ENCODE data around the gene HES5.

The HES5 gene

DNA sequence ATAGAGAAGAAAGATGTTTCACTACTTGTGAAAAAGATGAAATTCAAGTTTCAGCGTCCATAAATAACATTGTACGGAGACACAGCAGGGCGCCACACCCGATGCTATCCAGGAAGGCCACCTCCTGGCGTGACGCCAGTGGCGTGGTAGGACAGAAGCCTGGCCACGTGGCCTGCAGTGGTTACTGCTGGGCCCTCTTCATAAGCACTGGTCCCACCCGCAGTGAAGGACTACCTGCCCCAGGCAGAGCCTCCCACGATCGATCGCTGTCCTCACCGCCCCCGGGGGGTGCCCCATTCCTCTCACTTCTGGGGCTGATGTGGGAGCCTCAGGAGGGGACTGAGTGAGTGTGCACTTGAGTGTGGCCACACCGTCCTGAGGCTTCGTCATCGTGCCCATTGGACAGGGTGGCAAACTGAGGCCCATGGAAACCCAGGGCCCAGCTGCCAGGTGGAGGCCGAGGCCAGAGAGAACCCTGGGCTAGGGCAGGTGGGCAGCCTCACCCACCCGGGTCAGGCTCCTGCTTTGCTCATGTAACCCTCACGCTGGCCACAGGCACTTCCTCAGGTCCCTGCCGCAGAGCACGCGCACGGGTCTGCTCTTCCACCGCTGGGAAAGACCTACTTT is 11.7 kb upstream of the HES5 start:
- POLR2A ChIA-PET, result interaction anchor here (0.6 kb wide), 1 partner anchor 915 kb away, joined by 3 read pairs; no protein-coding TSS in a partner anchor
- no peak for DNase-seq (ENCODE audit: low read depth, low spot score)
- CTCF ChIA-PET, result interaction anchor here (8.6 kb wide), 1 partner anchor 124 kb away, joined by 138 read pairs; no protein-coding TSS in a partner anchor
- no peak overlapping the region for H3K4me3 ChIP-seq (ENCODE audit: low read depth, low read length)
- TF ChIP-seq, protein P1, sequence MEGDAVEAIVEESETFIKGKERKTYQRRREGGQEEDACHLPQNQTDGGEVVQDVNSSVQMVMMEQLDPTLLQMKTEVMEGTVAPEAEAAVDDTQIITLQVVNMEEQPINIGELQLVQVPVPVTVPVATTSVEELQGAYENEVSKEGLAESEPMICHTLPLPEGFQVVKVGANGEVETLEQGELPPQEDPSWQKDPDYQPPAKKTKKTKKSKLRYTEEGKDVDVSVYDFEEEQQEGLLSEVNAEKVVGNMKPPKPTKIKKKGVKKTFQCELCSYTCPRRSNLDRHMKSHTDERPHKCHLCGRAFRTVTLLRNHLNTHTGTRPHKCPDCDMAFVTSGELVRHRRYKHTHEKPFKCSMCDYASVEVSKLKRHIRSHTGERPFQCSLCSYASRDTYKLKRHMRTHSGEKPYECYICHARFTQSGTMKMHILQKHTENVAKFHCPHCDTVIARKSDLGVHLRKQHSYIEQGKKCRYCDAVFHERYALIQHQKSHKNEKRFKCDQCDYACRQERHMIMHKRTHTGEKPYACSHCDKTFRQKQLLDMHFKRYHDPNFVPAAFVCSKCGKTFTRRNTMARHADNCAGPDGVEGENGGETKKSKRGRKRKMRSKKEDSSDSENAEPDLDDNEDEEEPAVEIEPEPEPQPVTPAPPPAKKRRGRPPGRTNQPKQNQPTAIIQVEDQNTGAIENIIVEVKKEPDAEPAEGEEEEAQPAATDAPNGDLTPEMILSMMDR (IDR thresholded peaks at IDR 0.05; ENCODE audit: insufficient read depth, low read length, missing control alignments), result no peak

DNA sequence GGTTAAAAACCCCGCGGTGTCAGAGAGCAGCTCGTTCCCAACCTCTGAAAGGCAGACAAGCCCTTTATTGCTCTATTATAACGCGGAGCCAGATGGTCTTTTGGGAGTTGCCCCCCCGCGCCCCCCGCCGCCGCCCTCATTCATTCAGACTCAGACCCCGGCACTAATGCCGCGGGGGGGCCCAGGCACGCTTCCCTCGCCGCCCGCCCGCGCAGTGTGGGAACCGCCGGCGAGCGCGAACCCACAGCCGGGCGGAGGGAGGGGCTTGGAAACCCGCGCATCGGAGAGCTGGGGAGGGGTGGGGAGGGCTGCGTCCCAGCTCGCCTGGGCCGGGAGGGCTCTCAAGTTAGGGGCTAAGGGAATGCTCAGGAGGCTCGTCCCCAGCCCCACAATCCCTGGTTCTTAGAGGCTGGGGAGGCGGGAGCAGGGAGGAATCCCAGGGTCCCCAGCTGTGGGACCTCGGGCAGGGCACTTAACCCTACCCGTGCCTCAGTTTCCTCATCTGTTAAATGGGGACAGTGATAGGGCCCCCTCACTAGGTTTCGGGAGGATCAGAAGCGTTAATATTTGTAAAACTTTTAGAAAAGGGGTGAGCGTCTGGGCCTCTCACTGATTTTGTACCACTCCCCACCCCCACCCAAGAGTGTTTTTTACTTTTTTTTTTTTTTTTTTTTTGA is 10.9 kb upstream of the HES5 start:
- H3K4me3 ChIP-seq (ENCODE audit: low read depth, low read length), result no peak overlapping the region
- TF ChIP-seq, protein P1 (IDR thresholded peaks at IDR 0.05; ENCODE audit: insufficient read depth, low read length, missing control alignments), result no peak
- ChIA-PET CTCF (interaction anchor here (1.2 to 1.3 kb wide), 2 partner anchors 8 to 125 kb away, joined by 3 read pairs; no protein-coding TSS in a partner anchor), POLR2A (interaction anchor here (0.6 kb wide), 1 partner anchor 916 kb away, joined by 3 read pairs; no protein-coding TSS in a partner anchor)
- no peak for DNase-seq (ENCODE audit: low read depth, low spot score)

DNA sequence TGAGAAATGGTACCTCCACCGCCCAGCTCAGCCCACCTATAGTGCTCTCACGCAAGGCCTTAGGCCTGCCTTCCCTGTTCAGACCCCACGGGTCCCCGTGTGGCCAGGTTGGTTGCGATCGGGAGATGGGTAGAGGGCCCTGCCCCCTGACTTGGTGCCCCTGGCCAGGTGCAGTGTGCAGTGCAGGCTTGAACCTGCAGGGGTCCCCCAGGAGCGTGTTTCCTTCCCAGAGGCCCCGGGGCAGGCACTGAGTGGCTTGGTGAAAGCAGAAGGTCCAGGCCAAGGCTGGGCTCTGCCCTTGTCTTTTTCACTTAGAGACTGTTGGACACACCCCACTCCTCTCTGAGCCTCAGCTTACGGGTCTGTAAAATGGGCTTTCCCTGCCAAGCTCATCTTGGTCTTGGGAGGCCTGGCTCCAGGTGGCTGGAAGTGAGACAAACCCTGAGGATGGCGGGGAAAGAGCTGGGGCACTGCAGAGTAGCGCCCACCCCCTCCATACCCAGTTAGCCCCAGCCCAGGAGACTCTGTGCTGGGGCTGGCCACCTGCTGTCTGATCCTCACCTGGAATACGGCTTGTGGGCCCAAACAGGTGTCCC is 9.3 kb upstream of the HES5 start:
- CTCF ChIA-PET, result interaction anchor here (0.9 to 1.4 kb wide), 3 partner anchors 10 to 125 kb away, joined by 3 read pairs; no protein-coding TSS in a partner anchor
- no peak overlapping the region for H3K4me3 ChIP-seq (ENCODE audit: low read depth, low read length)
- POLR2A ChIA-PET, result no interaction called here
- TF ChIP-seq, protein P1 (IDR thresholded peaks at IDR 0.05; ENCODE audit: insufficient read depth, low read length, missing control alignments), result no peak
- no peak for DNase-seq (ENCODE audit: low read depth, low spot score)

DNA sequence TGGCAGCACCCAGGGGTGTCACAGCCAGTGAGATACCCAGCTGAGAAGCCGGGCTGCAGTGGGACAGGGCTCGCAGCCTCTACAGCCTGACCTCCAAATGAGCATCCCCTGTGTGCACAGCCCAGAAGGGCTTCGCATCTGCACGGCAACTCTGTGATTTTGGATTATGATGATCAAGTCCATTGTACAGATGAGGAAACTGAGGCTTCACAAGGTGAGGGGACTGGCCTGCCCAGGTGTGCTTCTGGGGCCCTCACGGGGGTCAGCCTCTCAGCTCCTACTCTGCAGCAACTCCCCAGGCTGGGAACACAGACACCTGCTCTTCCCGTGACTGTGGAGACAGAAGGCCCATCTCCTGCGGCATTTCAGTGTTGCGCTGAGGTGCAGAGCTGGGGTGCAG is 8.8 kb upstream of the HES5 start:
- ChIA-PET POLR2A (no interaction called here), CTCF (interaction anchor here (0.9 to 1.4 kb wide), 2 partner anchors 15 to 124 kb away, joined by 3 read pairs; no protein-coding TSS in a partner anchor)
- no peak for DNase-seq (ENCODE audit: low read depth, low spot score)
- H3K4me3 ChIP-seq (ENCODE audit: low read depth, low read length), result no peak overlapping the region
- TF ChIP-seq, protein P1 (IDR thresholded peaks at IDR 0.05; ENCODE audit: insufficient read depth, low read length, missing control alignments), result no peak

DNA sequence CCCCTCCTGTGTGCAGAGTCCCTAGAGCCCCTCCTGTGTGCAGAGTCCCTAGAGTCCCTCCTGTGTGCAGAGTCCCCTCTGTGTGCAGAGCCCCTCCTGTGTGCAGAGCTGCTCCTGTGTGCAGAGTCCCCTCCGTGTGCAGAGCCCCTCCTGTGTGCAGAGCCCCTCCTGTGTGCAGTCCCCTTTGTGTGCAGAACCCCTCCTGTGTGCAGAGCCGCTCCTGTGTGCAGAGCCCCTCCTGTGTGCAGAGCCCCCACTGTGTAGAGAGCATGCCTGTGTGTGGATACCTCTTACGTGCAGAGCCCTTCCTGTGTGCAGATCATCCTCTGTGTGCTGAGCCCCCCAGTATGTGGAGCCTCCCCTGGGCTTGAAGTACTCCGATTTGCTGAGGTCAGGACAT is 8.3 kb upstream of the HES5 start:
- no peak for DNase-seq (ENCODE audit: low read depth, low spot score)
- no peak overlapping the region for H3K4me3 ChIP-seq (ENCODE audit: low read depth, low read length)
- CTCF ChIA-PET, result no interaction called here
- TF ChIP-seq, protein P1 (IDR thresholded peaks at IDR 0.05; ENCODE audit: insufficient read depth, low read length, missing control alignments), result no peak
- POLR2A ChIA-PET, result no interaction called here

DNA sequence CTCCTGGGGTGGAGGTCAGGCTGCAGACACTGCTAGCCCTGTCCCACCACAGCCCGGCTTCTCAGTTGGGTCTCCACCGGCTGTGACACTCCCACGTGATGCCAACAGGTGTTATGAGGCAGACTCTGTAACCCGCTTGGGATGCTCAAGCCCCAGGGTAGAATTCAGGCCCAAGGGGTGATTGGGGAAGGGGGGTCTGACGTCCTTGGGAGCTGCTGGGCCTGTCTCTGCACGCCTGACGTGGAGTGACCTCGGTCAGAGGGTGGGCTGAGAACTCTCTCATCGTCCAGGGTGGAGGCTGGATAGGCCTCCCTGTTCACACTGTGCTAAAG is 7.7 kb upstream of the HES5 start:
- DNase-seq (ENCODE audit: low read depth, low spot score), result no peak
- TF ChIP-seq, protein P1 (IDR thresholded peaks at IDR 0.05; ENCODE audit: insufficient read depth, low read length, missing control alignments), result no peak
- H3K4me3 ChIP-seq (ENCODE audit: low read depth, low read length), result no peak overlapping the region
- CTCF ChIA-PET, result no interaction called here
- POLR2A ChIA-PET, result no interaction called here

Data from AG04449 (cell line).